HepG2 (cell line): Measurements from ENCODE around the gene ARHGAP12. TPM values are rescaled to one million over a fixed set of nuclear protein-coding genes. Genes with fewer than 3 reads are reported as not detected.

ENCODE experiments used
- ATAC-seq: fragments of 200-7000 bp; cut with Tn5 transposase; 3 replicates; pipeline ENCODE4 v1.9.1; 2020; ENCODE audit warnings: mild to moderate bottlenecking, moderate library complexity
- BruUV-seq: library from RNA; stranded (reverse); fragments of 400-500 nt; replicated peaks from 2 replicates; lab custom pipeline; 2021; lab: Mats Ljungman, UMichigan
- CTCF ChIA-PET: fragments of 300-600 bp; formaldehyde crosslinking; extraction: SDS; loops from one replicate; lab custom pipeline; 2021; ENCODE audit warnings: low total read pairs, inconsistent platforms, low intra/inter-chr PET ratio; lab: Yijun Ruan, JAX
- POLR2A ChIA-PET: fragments of 350-600 bp; sonication (Branson Sonifier 250); formaldehyde crosslinking; loops from one replicate; lab custom pipeline; 2020; ENCODE audit warnings: antibody characterized with exemption, inconsistent platforms; lab: Yijun Ruan, JAX
- DNase-seq: peaks from one replicate; pipeline ENCODE4 v3.0.0-alpha.2; 2015; ENCODE audit warnings: low spot score
- FAIRE-seq: peaks from 3 replicates; lab custom pipeline; 2011; peaks lifted over from hg19 to GRCh38; lab: Jason Lieb, UNC
- H2AFZ ChIP-seq: one replicate; pipeline ENCODE4 v1.6.1; 2011; ENCODE audit warnings: low read length, inconsistent platforms
- H3K27ac ChIP-seq: fragments of 300-600 bp; 3 replicates; pipeline ENCODE4 v1.8.0; 2011; ENCODE audit warnings: mixed run types, mild to moderate bottlenecking, mixed read lengths, low read length, inconsistent platforms; ENCODE audit not compliant: insufficient read depth; ENCODE audit errors: extremely low read length
- H3K27me3 ChIP-seq, 2 experiments: fragments of 200-600 bp in 1 of 2; 2 replicates in 1 of 2; 3 replicates in 1 of 2; pipeline versions ENCODE4 v1.6.0 to v1.8.0; 2011; ENCODE audit warnings: low read length in 2 of 2, mild to moderate bottlenecking in 2 of 2, moderate library complexity in 2 of 2, inconsistent platforms in 1 of 2; ENCODE audit not compliant: insufficient read depth in 2 of 2, control insufficient read depth in 1 of 2
- H3K36me3 ChIP-seq, 2 experiments: fragments of 200-600 bp in 1 of 2; replicated peaks in 1 of 2; 2 replicates in 1 of 2; 3 replicates in 1 of 2; pipeline versions ENCODE4 v1.5.1 to v1.8.0; 2011; ENCODE audit warnings: low read length in 2 of 2, inconsistent platforms in 1 of 2; ENCODE audit not compliant: insufficient read depth in 2 of 2, control insufficient read depth in 1 of 2
- H3K4me1 ChIP-seq: 2 replicates; pipeline ENCODE4 v1.5.1; 2012; ENCODE audit warnings: low read length, inconsistent platforms; ENCODE audit not compliant: insufficient read depth
- H3K4me2 ChIP-seq: 2 replicates; pipeline ENCODE4 v1.6.0; 2011; ENCODE audit warnings: low read depth, low read length, inconsistent platforms
- H3K4me3 ChIP-seq, 3 experiments: fragments of 200-600 bp in 1 of 3; sonication (generic), shearing (Covaris generic) in 1 of 3; replicated peaks in 1 of 3; 2 replicates each; pipeline ENCODE4 v1.5.1; 2011 to 2016; ENCODE audit warnings: low read length in 3 of 3, inconsistent platforms in 2 of 3, low read depth in 2 of 3, mild to moderate bottlenecking in 2 of 3, control low read depth in 1 of 3, mixed read lengths in 1 of 3; ENCODE audit not compliant: insufficient read depth in 1 of 3
- H3K79me2 ChIP-seq: one replicate; pipeline ENCODE4 v1.6.1; 2011; ENCODE audit warnings: low read length, inconsistent platforms; ENCODE audit not compliant: insufficient read depth
- H3K9ac ChIP-seq: 2 replicates; pipeline ENCODE4 v1.6.0; 2011; ENCODE audit warnings: mild to moderate bottlenecking, low read depth, low read length, inconsistent platforms; ENCODE audit not compliant: insufficient read depth
- H3K9me3 ChIP-seq: 2 replicates; pipeline ENCODE4 v1.5.1; 2012; ENCODE audit warnings: mild to moderate bottlenecking, low read length
- H4K20me1 ChIP-seq: 2 replicates; pipeline ENCODE4 v1.6.0; 2011; ENCODE audit warnings: inconsistent platforms, mild to moderate bottlenecking, low read length, moderate library complexity; ENCODE audit not compliant: insufficient read depth
- ATF3 ChIP-seq: sonication (generic); formaldehyde crosslinking; IDR thresholded peaks from 2 replicates; pipeline ENCODE4 v1.4.0; 2020; ENCODE audit warnings: missing genetic modification reagents
- CERS6 ChIP-seq: sonication (generic); formaldehyde crosslinking; IDR thresholded peaks from 2 replicates; pipeline ENCODE4 v1.5.0; 2020; ENCODE audit warnings: missing genetic modification reagents
- FOXP1 ChIP-seq, 2 experiments: fragments of 450-650 bp in 1 of 2; IDR thresholded peaks; 2 replicates each; pipeline ENCODE4 v1.6.1; 2017 to 2018; ENCODE audit warnings: antibody characterized with exemption in 1 of 2
- HDAC2 ChIP-seq: sonication (generic); formaldehyde crosslinking; IDR thresholded peaks from 2 replicates; pipeline ENCODE4 v1.4.0; 2020; ENCODE audit warnings: missing genetic modification reagents
- IKZF5 ChIP-seq: IDR thresholded peaks from 2 replicates; pipeline ENCODE4 v1.6.1; 2018; ENCODE audit warnings: missing genetic modification reagents, mild to moderate bottlenecking, missing compliant biosample characterization
- NBN ChIP-seq: fragments of 450-650 bp; conservative IDR thresholded peaks from 2 replicates; pipeline ENCODE4 v1.6.1; 2017
- RERE ChIP-seq: IDR thresholded peaks from 2 replicates; pipeline ENCODE4 v1.6.1; 2016; ENCODE audit warnings: low read depth, missing genetic modification reagents, missing compliant biosample characterization
- RFX3 ChIP-seq: IDR thresholded peaks from 2 replicates; pipeline ENCODE4 v1.6.1; 2016; ENCODE audit warnings: missing biosample characterization, missing genetic modification reagents
- SMC3 ChIP-seq: IDR thresholded peaks from 2 replicates; pipeline ENCODE4 v1.6.1; 2011; ENCODE audit warnings: low read length, improper control_type of control experiment
- SOX5 ChIP-seq: IDR thresholded peaks from 2 replicates; pipeline ENCODE4 v1.6.1; 2016; ENCODE audit warnings: borderline replicate concordance
- SOX6 ChIP-seq, 2 experiments: fragments of 450-650 bp in 1 of 2; sonication (generic) in 1 of 2; formaldehyde crosslinking in 1 of 2; IDR thresholded peaks; 2 replicates each; pipeline versions ENCODE4 v1.4.0 to v1.6.1; 2017 to 2020; ENCODE audit warnings: antibody characterized with exemption in 1 of 2, mild to moderate bottlenecking in 1 of 2, missing genetic modification reagents in 1 of 2
- ZNF503 ChIP-seq: sonication (generic); formaldehyde crosslinking; IDR thresholded peaks from 2 replicates; pipeline ENCODE4 v1.4.0; 2020; ENCODE audit warnings: missing genetic modification reagents
- ZNF878 ChIP-seq: sonication (generic); formaldehyde crosslinking; IDR thresholded peaks from 2 replicates; pipeline ENCODE4 v1.8.1; 2023; ENCODE audit warnings: mild to moderate bottlenecking, missing genetic modification reagents, moderate library complexity
- WGBS: methylation state at CpG from one replicate; pipeline ENCODE4 v1.1.6; 2017; ENCODE audit warnings: low lambda C conversion rate; 5-methylcytosine and 5-hydroxymethylcytosine counted together
- in situ Hi-C: cut with HindIII; loops from 2 replicates; pipeline ENCODE4 v1.10.0; 2017; ENCODE audit warnings: low pct_unique_long_range_greater_than_20kb; ENCODE audit not compliant: extremely low pct_ligation_motif_present
- intact Hi-C: fragments of 100-400 bp; cut with micrococcal nuclease; formaldehyde crosslinking; loops from one replicate; pipeline ENCODE4 v1.10.0; 2022; ENCODE audit not compliant: unreplicated experiment
- polyA plus RNA-seq, 8 experiments: library from polyadenylated mRNA; depleted of rRNA in 3 of 8; stranded (reverse) in 7 of 8; unstranded in 1 of 8; fragments of >200 nt; fragmentation: Illumina TruSeq in 4 of 8; extraction: Trizol in 4 of 8; gene quantifications; 2 replicates each; pipeline versions ENCODE4 v1.2.1 to v1.2.3, GENCODE V29; 2011 to 2016; ENCODE audit warnings: low read depth in 4 of 8, missing spikeins in 1 of 8, mixed read lengths in 1 of 8; ENCODE audit not compliant: insufficient read depth in 1 of 8
- total RNA-seq, 5 experiments: library from RNA; depleted of rRNA; stranded (reverse); fragments of >200 nt; fragmentation: Illumina TruSeq; extraction: Trizol; gene quantifications; 2 replicates each; pipeline ENCODE4 v1.2.3, GENCODE V29; 2016; ENCODE audit warnings: low read depth in 1 of 5

Gene ARHGAP12
- total and polyA plus RNA-seq, 2 of the 13 experiments (the other 11 are each of a cell fraction or from before 2014, with no cell fraction given) = 25.0 to 54.6 TPM

- WGBS = 6% methylated on average over 7 of the region's 7 CpGs
- BruUV-seq = no TSS peak
- Histone ChIP-seq H3K27me3 (no peaks in the 10 kb centered on the region), H3K27ac (peak overlapping the region; percentile 77), H3K9me3 (no peaks in the 10 kb centered on the region), H3K36me3 (no peaks in the 10 kb centered on the region), H3K4me1 (peaks cover 99% of the 10 kb centered on the region), H3K4me2 (peak overlapping the region; percentile 62), H2AFZ (no peak overlapping the region), H3K4me3 (peak overlapping the region in 1 of 3 experiments; percentile 15; a peak in 2 of 6 replicates), H3K79me2 (peaks cover 12% of the 10 kb centered on the region), H3K9ac (peak overlapping the region; percentile 25), H4K20me1 (no peaks in the 10 kb centered on the region)
- intact Hi-C loops (no loop called here), in situ Hi-C loops (loop anchor here (25.0 kb wide), 1 partner anchor 1504 kb away; the partner anchor contains the start of gene MAP3K8)
- ChIA-PET POLR2A (interaction anchor here (0.6 to 3.0 kb wide), 2 partner anchors 12 to 60 kb away, joined by 3 to 37 read pairs; partner anchors contain the start of gene ARHGAP12), CTCF (no interaction called here)
- DNase-seq = peak; percentile 96
- peak; percentile 40 for FAIRE-seq
- peak; percentile 86 for ATAC-seq
- TF ChIP-seq CERS6 (CRISPR knock-in tag) = no peak
- no peak for TF ChIP-seq SOX6 (IDR thresholded peaks at IDR 0.05)
- TF ChIP-seq SOX6 (CRISPR knock-in tag; IDR thresholded peaks at IDR 0.05) = peak; percentile 94
- peak; percentile 29; the same call in 1 of the 2 replicates for TF ChIP-seq IKZF5 (CRISPR knock-in tag)
- 0 out of 2 replicates have a peak, but pooled peaks have one; percentile 24 for TF ChIP-seq RERE (CRISPR knock-in tag)
- TF ChIP-seq ZNF503 = peak; percentile 92
- peak; percentile 14; the same call in 1 of the 2 replicates for TF ChIP-seq SMC3
- no peak for TF ChIP-seq NBN
- peak; percentile 43 for TF ChIP-seq RFX3 (CRISPR knock-in tag)
- TF ChIP-seq SOX5 (CRISPR knock-in tag) = peak; percentile 92
- TF ChIP-seq ATF3 (CRISPR knock-in tag) = peak; percentile 51
- peak; percentile 86 for TF ChIP-seq HDAC2 (CRISPR knock-in tag)
- peak; percentile 67; the same call in 1 of the 2 replicates for TF ChIP-seq ZNF878 (CRISPR knock-in tag)
- no peak for TF ChIP-seq FOXP1 (IDR thresholded peaks at IDR 0.05)
- peak; percentile 70 for TF ChIP-seq FOXP1 (CRISPR knock-in tag; IDR thresholded peaks at IDR 0.05)
These were observed 12.4 kb upstream of the ARHGAP12 start for GRCh38 chr10:31940839-31941653.
